SK-MEL-5 (cell line): Measurements from ENCODE around the gene AIF1L. TPM values are rescaled to one million over a fixed set of nuclear protein-coding genes. Genes with fewer than 3 reads are reported as not detected.

Experiments used
- small RNA-seq, 2 experiments: library from RNA; depleted of rRNA; stranded (forward); fragments of <200 nt; gene quantifications; one replicate each; pipeline ENCODE3, GENCODE V24; 2014
- total RNA-seq: library from RNA; depleted of rRNA; stranded (reverse); fragments of >200 nt; shearing (Covaris generic); gene quantifications from 2 replicates; pipeline ENCODE4 v1.2.3, GENCODE V29; 2014; rRNA removed

Gene AIF1L
- total RNA-seq, 1 experiment from 2014 or later = 32.7 TPM

Small RNA genes within 50 kb of the gene (small RNA-seq; reads per million reads assigned to genes)
- gene RNU6-881P = 0 reads per million in 2 experiments

Other genes with a start within 250 kb of the AIF1L start
- not detected in 2 replicates for gene QRFP, start 199.7 kb upstream of the AIF1L start, total RNA-seq
- 0.26 and 0.67 TPM in 2 replicates for gene FIBCD1, start 157.3 kb upstream of the AIF1L start, total RNA-seq
- 2.9 and 3.3 TPM in 2 replicates for gene LAMC3, start 87.4 kb upstream of the AIF1L start, total RNA-seq
- 12.7 and 13.2 TPM in 2 replicates for gene NUP214, start 29.1 kb downstream of the AIF1L start, total RNA-seq
- 2.0 and 2.1 TPM in 2 replicates for gene FAM78A, start 180.0 kb downstream of the AIF1L start, total RNA-seq
- 1.1 and 2.0 TPM in 2 replicates for gene PLPP7, start 193.2 kb downstream of the AIF1L start, total RNA-seq